Measurements from ENCODE around the gene ARHGAP15.

ARHGAP15 gene

DNA sequence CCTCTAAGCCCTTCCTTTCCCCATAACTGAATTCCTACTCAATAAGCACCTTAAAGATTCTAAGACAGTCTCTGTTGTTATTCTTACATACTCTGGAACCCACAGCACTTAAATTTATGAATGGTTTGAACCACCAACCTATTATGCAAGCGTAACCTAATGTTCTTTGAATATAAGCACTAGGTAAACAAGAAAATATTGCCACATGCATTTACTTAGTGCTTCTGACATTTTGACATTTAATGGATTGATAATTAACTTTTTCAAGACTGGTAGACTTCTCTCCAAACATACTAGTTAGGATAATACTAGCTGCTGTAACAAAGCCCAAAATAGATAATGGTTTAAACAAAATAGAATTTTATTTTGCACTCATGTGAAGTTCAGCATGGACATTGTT is 164.8 kb downstream of the ARHGAP15 start:
- TF ChIP-seq, protein P1, sequence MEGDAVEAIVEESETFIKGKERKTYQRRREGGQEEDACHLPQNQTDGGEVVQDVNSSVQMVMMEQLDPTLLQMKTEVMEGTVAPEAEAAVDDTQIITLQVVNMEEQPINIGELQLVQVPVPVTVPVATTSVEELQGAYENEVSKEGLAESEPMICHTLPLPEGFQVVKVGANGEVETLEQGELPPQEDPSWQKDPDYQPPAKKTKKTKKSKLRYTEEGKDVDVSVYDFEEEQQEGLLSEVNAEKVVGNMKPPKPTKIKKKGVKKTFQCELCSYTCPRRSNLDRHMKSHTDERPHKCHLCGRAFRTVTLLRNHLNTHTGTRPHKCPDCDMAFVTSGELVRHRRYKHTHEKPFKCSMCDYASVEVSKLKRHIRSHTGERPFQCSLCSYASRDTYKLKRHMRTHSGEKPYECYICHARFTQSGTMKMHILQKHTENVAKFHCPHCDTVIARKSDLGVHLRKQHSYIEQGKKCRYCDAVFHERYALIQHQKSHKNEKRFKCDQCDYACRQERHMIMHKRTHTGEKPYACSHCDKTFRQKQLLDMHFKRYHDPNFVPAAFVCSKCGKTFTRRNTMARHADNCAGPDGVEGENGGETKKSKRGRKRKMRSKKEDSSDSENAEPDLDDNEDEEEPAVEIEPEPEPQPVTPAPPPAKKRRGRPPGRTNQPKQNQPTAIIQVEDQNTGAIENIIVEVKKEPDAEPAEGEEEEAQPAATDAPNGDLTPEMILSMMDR (IDR thresholded peaks at IDR 0.05; ENCODE audit: borderline replicate concordance, insufficient read depth, low read depth, low read length), result no peak
- no peak overlapping the region for H3K4me3 ChIP-seq (ENCODE audit: low read depth, low read length)

DNA sequence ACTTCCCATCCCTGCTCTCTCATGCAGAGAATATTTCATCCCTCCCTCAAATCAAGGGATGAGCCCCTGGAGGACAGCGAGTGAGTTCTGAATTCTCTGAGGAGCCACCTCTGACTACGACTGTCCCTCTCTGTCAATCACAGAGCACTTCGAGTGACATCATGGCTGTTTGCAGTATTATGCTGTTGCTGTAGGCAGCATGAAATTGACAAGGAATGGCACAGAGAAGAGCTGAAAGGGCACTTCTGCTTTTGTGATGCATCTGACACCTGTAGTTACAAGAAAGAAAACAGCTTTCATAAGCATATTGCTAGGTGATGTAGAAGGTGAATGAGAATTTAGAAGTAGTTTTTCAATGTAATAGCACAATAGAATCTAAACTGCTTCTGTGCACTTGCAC is 166.9 kb downstream of the ARHGAP15 start:
- TF ChIP-seq, protein P1 (IDR thresholded peaks at IDR 0.05; ENCODE audit: borderline replicate concordance, insufficient read depth, low read depth, low read length), result no peak
- H3K4me3 ChIP-seq (ENCODE audit: low read depth, low read length), result no peak overlapping the region

DNA sequence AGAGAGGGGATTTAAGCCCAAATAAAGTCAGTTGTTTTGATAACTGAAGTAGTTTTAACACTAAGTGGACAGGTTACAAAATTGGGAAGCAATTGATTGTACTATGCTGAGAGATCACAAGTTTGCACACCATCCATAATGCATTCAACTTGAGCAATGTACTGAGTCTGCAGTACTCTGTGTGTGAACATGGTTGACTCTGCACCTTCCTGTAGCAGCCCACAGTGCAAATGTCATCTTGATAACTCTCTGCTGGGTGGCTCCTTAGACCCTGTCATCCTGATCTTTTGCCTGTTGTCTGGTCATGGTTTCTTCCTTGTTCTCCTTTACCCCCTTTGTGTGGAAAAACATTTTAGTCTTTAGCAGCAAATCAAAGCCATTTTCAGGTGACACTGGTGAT is 168.0 kb downstream of the ARHGAP15 start:
- TF ChIP-seq, protein P1 (IDR thresholded peaks at IDR 0.05; ENCODE audit: borderline replicate concordance, insufficient read depth, low read depth, low read length), result no peak
- no peak overlapping the region for H3K4me3 ChIP-seq (ENCODE audit: low read depth, low read length)

DNA sequence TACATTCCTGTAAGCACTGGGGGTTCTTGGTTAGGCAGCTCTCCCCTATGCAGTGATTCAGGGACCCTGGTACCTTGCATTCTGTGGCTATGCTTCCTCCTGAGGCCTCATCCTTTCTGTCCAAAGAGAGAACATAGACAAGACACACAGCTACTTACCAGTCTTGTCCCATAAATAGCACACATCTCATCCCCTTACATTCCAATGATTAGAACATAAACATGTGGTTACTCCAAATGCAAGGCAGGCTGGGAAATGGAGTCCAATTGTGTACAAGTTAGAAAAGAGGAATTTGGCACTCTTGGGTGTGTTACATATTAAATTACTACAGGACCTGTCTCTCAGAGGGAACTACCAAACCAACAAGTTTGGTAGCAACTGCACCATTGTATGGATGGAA is 171.3 kb downstream of the ARHGAP15 start:
- TF ChIP-seq, protein P1 (IDR thresholded peaks at IDR 0.05; ENCODE audit: borderline replicate concordance, insufficient read depth, low read depth, low read length), result no peak
- H3K4me3 ChIP-seq (ENCODE audit: low read depth, low read length), result no peak overlapping the region

DNA sequence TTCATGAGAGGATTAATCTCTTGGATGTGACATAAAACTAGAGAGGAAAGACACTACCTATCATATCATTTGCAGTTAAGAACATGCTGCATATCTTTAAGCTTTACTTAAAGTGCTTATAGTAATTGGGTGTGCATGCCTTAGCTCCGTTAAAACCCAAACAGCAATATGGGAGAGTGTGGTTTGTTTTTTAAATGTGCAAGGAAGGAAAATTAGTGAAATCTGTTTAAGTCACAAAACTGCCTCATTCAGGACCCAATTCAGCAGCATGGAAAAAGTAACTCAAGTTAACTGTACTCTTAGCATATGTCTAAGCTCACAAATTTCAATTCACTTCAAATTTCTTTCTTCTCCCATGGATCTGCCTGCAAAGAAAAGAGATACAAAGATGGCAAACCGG is 182.2 kb downstream of the ARHGAP15 start:
- TF ChIP-seq, protein P1 (IDR thresholded peaks at IDR 0.05; ENCODE audit: borderline replicate concordance, insufficient read depth, low read depth, low read length), result no peak
- no peak overlapping the region for H3K4me3 ChIP-seq (ENCODE audit: low read depth, low read length)

DNA sequence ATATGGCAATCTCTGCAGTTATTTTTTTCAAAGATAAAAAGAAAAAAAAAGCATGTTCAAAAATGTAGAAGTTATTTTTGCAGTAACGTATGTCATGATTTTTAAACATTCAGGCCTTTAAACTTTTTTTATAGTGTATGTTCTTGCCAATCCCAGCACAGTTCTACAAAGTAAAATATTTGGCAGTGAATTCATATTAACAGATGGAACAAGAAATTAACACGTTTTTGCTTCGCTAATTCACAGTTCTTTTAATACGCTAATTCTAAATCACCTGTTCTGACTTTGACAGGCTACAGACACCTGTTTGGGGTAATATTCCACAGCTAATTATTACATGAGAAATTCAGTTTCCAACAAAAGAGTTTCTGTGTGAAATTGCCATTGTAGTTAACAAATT is 183.2 kb downstream of the ARHGAP15 start:
- TF ChIP-seq, protein P1 (IDR thresholded peaks at IDR 0.05; ENCODE audit: borderline replicate concordance, insufficient read depth, low read depth, low read length), result no peak
- no peak overlapping the region for H3K4me3 ChIP-seq (ENCODE audit: low read depth, low read length)

DNA sequence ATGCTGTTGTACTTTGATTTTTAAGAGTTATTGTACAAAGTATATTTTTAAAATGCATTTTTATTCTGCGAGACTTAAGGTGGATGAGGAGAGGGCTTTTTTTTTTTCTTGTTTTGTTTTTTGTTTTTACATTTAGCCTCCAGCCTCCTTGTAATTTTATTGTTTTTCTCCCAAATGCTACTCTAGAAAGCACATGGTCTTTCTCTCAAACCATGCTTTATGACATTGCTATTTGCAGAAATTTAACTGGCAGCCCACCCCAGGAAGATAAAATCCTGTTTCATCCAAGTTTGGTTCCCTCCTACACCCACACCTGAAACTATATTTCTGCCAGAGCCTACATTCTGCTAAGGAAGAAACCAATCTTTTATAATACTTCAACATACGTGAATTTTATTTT is 184.6 kb downstream of the ARHGAP15 start:
- no peak overlapping the region for H3K4me3 ChIP-seq (ENCODE audit: low read depth, low read length)
- TF ChIP-seq, protein P1 (IDR thresholded peaks at IDR 0.05; ENCODE audit: borderline replicate concordance, insufficient read depth, low read depth, low read length), result no peak

Data from GM12875 (cell line).